Loucy (cell line): Measurements from ENCODE around the gene KRTCAP2.

Experiments
- CTCF ChIP-seq: fragments of 200-600 bp; sonication (generic); conservative IDR thresholded peaks from 2 replicates; pipeline ENCODE4 v1.5.1; 2014; ENCODE audit warnings: mild to moderate bottlenecking, antibody characterized with exemption, low read length
- EZH2phosphoT487 ChIP-seq: fragments of 200-600 bp; IDR thresholded peaks from 2 replicates; pipeline ENCODE4 v1.6.1; 2018; ENCODE audit warnings: antibody characterized with exemption, mild to moderate bottlenecking, moderate library complexity, borderline replicate concordance

GRCh38 chr1:155160128-155160527, 13.0 kb downstream of the KRTCAP2 start:
- TF ChIP-seq CTCF = no peak
- no peak for TF ChIP-seq EZH2phosphoT487
